GM12873 (cell line): ENCODE data around the gene PPP1R18.

ENCODE experiments used
- TF ChIP-seq, protein P1 (sequence below): IDR thresholded peaks from 2 replicates; pipeline ENCODE4 v1.5.1; 2012; ENCODE audit warnings: low read depth, mild to moderate bottlenecking, moderate library complexity, low read length, control low read depth; ENCODE audit not compliant: insufficient read depth; ENCODE audit errors: missing control alignments

The PPP1R18 gene

DNA sequence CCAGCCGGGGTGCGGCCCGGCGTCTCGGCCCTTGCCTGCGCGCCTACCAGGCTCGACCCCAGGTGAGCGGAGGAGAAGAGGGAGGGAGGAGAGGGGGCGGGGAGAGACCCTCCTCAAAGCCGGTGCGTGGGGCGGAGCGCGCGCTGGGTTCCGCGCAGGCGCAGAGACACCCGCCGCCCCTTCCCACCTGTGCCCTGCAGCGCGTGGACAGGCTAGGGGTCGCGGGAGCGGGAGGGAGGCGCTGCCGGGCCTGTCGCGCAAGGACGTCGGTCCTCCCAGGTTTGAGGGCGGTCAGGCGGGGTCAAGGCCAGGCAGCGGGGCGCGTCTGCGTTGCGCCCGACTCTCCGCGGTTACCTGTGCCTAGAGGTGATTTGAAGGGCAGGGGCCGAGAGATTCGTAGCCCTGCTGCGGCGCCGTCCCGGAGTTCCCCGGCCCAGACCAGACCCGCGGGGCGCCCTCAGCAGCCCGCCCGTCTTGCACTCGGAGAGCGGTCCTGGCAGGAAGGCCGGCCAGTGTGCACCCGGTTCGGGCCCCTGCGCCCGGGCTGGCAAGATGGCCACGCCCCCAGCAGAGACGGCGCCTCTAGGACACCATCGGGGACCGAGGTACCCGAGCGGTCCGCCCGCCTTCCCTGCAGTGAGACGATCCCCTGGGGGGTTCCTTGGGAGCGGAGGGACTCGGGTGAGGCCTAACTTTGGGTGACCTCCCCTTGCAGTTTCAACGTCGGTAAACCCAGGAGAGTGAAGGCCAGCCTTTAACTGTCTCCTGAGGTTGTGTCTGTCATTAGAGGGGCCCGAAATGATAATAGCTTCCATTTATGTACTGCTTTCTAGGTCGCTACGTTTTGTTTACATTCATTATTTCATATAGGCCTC lies 39.0 kb downstream of the PPP1R18 start:
- TF ChIP-seq, protein P1, sequence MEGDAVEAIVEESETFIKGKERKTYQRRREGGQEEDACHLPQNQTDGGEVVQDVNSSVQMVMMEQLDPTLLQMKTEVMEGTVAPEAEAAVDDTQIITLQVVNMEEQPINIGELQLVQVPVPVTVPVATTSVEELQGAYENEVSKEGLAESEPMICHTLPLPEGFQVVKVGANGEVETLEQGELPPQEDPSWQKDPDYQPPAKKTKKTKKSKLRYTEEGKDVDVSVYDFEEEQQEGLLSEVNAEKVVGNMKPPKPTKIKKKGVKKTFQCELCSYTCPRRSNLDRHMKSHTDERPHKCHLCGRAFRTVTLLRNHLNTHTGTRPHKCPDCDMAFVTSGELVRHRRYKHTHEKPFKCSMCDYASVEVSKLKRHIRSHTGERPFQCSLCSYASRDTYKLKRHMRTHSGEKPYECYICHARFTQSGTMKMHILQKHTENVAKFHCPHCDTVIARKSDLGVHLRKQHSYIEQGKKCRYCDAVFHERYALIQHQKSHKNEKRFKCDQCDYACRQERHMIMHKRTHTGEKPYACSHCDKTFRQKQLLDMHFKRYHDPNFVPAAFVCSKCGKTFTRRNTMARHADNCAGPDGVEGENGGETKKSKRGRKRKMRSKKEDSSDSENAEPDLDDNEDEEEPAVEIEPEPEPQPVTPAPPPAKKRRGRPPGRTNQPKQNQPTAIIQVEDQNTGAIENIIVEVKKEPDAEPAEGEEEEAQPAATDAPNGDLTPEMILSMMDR = no peak

DNA sequence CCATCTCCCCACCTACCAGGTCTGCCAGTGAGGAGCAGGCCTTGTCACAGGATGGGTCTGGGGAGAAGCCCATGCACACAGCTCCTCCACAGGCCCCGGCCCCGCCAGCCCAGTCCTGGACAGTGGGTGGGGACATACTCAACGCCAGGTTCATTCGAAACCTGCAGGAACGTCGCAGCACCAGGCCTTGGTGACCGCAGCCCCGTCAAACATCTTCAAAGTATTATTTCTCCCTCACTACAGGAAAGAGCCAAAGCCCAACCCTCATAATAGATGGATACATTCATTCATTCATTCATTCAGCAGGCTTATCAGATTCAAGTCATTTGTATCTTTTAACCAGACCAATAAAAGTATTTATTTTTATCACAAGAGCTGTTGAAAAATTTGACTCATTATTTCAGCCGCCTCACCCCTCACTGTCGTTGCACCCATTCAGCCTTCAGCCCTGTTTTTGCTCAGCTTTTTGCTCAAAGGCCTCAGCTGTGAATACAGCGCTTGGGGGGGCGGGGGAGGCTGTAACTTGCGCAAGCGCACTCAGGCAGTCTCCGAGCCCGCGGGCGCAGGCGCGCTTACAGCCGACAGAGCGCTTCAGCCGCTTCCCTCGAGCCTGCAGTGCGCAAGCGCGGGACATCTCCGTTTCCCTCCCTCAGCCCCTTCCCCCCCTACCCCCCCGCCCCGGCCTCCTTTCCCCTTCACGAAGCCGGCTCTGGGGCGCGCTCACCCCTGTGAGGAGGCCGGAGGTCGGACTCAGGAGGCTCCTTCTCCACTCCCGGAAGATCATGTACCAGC lies 39.8 kb downstream of the PPP1R18 start, which contains the start of gene C6orf136:
Gene C6orf136, plus strand, starts transcription at position 684 of the 792 bp plus-strand sequence. Its CDS starts 99 bp downstream, at position 783.
- TF ChIP-seq, protein P1 = no peak

DNA sequence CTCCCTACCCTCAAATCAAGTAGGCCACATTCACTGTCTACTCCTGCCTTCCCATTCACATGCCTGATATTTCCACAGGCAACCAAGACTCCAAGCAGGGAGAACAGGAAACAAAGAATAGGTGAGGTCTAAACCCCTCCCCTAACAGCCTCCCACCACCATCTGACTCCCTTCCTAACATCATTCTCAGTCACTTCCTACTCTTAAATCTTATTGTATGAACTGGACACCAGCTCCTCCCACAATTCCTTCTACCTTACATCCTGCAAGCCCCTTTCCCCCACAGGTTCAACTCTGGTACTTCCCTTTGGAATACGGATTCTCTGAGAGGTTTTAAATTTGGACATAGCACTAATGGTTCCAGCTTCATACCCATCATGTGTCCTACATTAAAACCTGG lies 40.5 kb downstream of the PPP1R18 start:
- TF ChIP-seq, protein P1 = no peak

DNA sequence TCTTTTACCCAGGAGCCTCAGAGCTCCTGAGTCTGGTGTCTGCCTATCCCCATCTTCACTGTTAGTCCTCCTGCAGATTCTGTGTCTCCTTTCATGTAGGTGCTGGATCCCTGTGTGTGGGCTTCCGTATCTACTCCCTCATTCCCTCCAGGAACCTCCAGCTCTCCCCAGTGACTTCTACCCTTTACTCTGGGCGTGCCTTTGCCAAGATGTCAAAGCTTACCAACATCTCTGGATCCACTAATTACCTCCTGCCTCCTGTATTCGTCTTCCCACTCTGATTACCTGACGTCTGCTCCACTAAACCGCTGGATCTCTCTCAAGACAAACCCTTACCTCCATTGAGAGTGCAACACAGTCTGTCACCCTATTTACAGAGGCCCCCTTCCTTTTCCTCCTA lies 41.7 kb downstream of the PPP1R18 start:
- TF ChIP-seq, protein P1 = no peak

DNA sequence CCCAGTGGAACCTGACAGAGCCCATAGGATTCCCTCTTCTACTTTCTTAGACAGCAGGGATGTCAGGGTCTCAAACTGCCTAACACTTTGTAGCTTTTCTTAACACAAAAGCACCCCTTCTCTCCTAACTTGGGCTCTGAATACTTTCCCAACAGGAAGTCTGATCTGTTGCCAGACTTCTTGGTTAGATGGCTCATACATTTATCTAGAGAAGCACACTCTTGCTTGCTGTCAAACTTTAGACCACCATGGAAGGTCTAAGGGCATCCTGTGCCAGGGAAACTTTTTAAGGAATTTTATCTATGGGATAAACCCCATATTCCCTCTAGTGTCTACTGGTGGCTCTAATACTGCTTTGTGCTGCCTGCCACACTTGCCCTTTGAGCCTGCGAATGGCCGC lies 42.8 kb downstream of the PPP1R18 start:
- TF ChIP-seq, protein P1 = no peak

DNA sequence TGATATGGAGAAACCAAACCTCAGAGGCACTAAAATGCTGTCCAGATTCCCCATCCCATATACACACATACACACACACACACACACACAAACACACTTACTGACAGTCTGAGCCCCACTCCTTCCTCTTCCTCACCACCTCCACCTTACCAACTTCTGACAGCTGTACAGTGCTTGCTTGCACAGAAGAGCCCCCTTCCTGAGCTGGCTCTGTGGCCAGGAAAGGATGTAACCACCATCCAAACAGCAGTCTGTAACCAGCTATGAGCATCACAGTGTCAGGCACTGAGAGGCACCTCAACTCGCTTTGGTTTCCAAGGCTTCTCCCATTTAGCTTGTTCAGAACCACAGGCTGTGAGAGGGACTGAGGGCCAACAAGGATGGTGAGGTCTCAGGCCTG lies 45.4 kb downstream of the PPP1R18 start:
- TF ChIP-seq, protein P1 = no peak

DNA sequence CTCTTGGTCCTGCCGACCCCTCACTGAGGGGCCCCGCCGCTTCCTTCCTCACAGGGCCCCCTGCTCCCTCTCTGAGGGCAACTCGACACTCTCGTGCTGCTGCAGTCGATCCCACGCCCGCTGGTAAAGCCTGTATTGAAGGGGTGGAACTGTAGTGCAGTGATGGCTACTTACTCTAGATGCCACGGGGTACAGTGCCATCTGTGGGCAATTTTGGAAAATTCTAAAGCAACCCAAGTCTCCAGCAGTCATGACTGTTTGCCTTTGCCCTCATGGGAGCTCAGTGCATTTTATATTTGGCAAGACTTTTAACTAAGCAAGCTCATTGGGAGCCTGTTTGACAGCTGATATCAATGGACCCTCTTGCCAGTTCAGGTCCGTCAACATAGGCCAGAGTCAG lies 46.0 kb downstream of the PPP1R18 start:
- TF ChIP-seq, protein P1 = no peak
